ENCODE measurements around the gene HELT.
"Not testable (repeated sequence)": the region's sequence is repeated elsewhere in the genome, so short reads cannot be mapped to it uniquely, and the experiment has no call there.

The HELT gene

GRCh38 chr4:184979461-184980124 is 38.7 kb upstream of the HELT start:
- no peak for DNase-seq (ENCODE audit: extremely low spot score)
- TF ChIP-seq CTCF (IDR thresholded peaks at IDR 0.05; ENCODE audit: control extremely low read depth, extremely low read depth, low read depth, missing control alignments), result no peak
- ChIA-PET CTCF (no interaction called here), POLR2A (no interaction called here)

- DNase-seq (ENCODE audit: extremely low spot score), result no peak
- ChIA-PET POLR2A (no interaction called here), CTCF (interaction anchor here (0.8 kb wide), 1 partner anchor 228 kb away, joined by 3 read pairs; no protein-coding TSS in a partner anchor)
- TF ChIP-seq CTCF (IDR thresholded peaks at IDR 0.05; ENCODE audit: control extremely low read depth, extremely low read depth, low read depth, missing control alignments), result no peak
These were observed 38.0 kb upstream of the HELT start for GRCh38 chr4:184980261-184980660.

- CTCF ChIA-PET, result interaction anchor here (0.8 to 2.4 kb wide), 9 partner anchors 10 to 238 kb away, joined by 3 to 10 read pairs (median 4); no protein-coding TSS in a partner anchor
- DNase-seq (ENCODE audit: extremely low spot score), result peak; percentile 81
- peak; percentile 52 for TF ChIP-seq CTCF (IDR thresholded peaks at IDR 0.05; ENCODE audit: control extremely low read depth, extremely low read depth, low read depth, missing control alignments)
- POLR2A ChIA-PET, result no interaction called here
These were observed 34.5 kb upstream of the HELT start for GRCh38 chr4:184983672-184984356.

GRCh38 chr4:184987493-184988031 is 30.7 kb upstream of the HELT start:
- ChIA-PET POLR2A (no interaction called here), CTCF (interaction anchor here (1.2 to 2.2 kb wide), 2 partner anchors 17 to 242 kb away, joined by 5 to 9 read pairs; no protein-coding TSS in a partner anchor)
- DNase-seq (ENCODE audit: extremely low spot score), result no peak
- no peak for TF ChIP-seq CTCF (IDR thresholded peaks at IDR 0.05; ENCODE audit: control extremely low read depth, extremely low read depth, low read depth, missing control alignments)

GRCh38 chr4:184988611-184989010 is 29.7 kb upstream of the HELT start:
- no peak for DNase-seq (ENCODE audit: extremely low spot score)
- CTCF ChIA-PET, result interaction anchor here (1.2 to 2.2 kb wide), 2 partner anchors 16 to 243 kb away, joined by 5 to 9 read pairs; no protein-coding TSS in a partner anchor

GRCh38 chr4:184989283-184989682 is 29.0 kb upstream of the HELT start:
- CTCF ChIA-PET; DNase-seq (ENCODE audit: extremely low spot score); POLR2A ChIA-PET: not testable (repeated sequence)

More at GRCh38 chr4:184988611-184989010, 29.7 kb upstream of the HELT start:
- TF ChIP-seq CTCF (IDR thresholded peaks at IDR 0.05; ENCODE audit: control extremely low read depth, extremely low read depth, low read depth, missing control alignments), result no peak
- POLR2A ChIA-PET, result no interaction called here

- DNase-seq (ENCODE audit: extremely low spot score); POLR2A ChIA-PET; CTCF ChIA-PET: not testable (repeated sequence)
These were observed 28.2 kb upstream of the HELT start for GRCh38 chr4:184990131-184990530.
